Adipocyte (in vitro differentiated cells): Measurements from ENCODE around the gene PNMA8A.

ENCODE experiments used
- DNase-seq: peaks from one replicate; pipeline ENCODE4 v3.0.0-alpha.2; 2015; ENCODE audit warnings: low read depth
- H3K27me3 ChIP-seq: replicated peaks from 2 replicates; pipeline ENCODE4 v1.7.0; 2013; ENCODE audit warnings: mild to moderate bottlenecking, low read length, moderate library complexity; ENCODE audit not compliant: control insufficient read depth, insufficient read depth
- H3K36me3 ChIP-seq: 2 replicates; pipeline ENCODE4 v1.7.0; 2013; ENCODE audit warnings: low read length, mild to moderate bottlenecking, moderate library complexity; ENCODE audit not compliant: control insufficient read depth, insufficient read depth, severe bottlenecking
- H3K4me1 ChIP-seq: 2 replicates; pipeline ENCODE4 v1.7.0; 2013; ENCODE audit warnings: mild to moderate bottlenecking, low read length, moderate library complexity; ENCODE audit not compliant: control insufficient read depth, insufficient read depth
- H3K4me3 ChIP-seq: 2 replicates; pipeline ENCODE4 v1.7.0; 2013; ENCODE audit warnings: mild to moderate bottlenecking, low read length, moderate library complexity
- H3K9ac ChIP-seq: 2 replicates; pipeline ENCODE4 v1.7.0; 2013; ENCODE audit warnings: mild to moderate bottlenecking, low read length, moderate library complexity
- H3K9me3 ChIP-seq: 2 replicates; pipeline ENCODE4 v1.7.0; 2013; ENCODE audit warnings: mild to moderate bottlenecking, low read length, moderate library complexity; ENCODE audit not compliant: control insufficient read depth

The PNMA8A gene

DNA sequence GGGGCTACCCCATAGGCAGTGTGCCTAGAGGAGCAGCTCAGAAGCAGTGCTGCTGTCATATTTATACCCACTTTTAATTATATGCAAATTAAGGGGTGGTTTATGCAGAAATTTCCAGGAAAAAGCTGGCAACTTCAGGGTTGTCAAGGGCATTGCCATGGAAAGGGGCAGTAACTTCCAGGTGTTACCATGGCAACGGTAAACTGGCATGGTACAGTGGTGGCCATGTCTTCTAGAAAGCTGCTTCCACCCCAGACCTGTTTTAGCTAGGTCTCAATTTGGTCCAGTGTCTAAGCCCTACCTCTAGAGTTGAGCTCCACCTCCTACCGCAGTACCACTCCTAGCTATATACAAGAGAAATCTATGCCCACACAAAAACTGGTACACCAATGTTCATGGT lies 11.3 kb downstream of the PNMA8A start:
- Histone ChIP-seq H3K9me3 (no peaks in the 10 kb centered on the region), H3K27me3 (no peaks in the 10 kb centered on the region), H3K36me3 (no peaks in the 10 kb centered on the region), H3K4me3 (no peak overlapping the region), H3K9ac (no peak overlapping the region), H3K4me1 (peaks cover 2% of the 10 kb centered on the region)
- DNase-seq: no peak

DNA sequence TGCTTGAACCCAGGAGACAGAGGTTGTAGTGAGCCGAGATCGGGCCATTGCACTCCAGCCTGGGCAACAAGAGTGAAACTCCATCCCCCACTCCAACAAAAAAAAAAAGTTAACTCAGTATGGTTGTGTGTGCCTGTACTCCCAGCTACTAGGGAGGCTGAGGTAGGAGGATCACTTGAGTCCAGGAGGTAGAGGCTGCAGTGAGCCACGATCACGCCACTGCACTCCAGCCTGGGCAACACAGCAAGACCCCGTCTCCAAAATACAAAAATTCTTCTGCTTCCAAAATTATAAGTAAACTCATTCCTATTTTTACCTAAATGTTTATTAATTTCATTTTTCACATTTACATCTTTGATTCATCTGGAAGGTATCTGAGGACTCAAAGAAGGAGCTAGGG lies 14.4 kb downstream of the PNMA8A start:
- no peak for DNase-seq
- no peak overlapping the region for H3K4me3 ChIP-seq
- H3K9me3 ChIP-seq: no peaks in the 10 kb centered on the region
- no peak overlapping the region for H3K9ac ChIP-seq
- no peaks in the 10 kb centered on the region for H3K27me3 ChIP-seq
- peaks cover 2% of the 10 kb centered on the region for H3K4me1 ChIP-seq
- no peaks in the 10 kb centered on the region for H3K36me3 ChIP-seq

DNA sequence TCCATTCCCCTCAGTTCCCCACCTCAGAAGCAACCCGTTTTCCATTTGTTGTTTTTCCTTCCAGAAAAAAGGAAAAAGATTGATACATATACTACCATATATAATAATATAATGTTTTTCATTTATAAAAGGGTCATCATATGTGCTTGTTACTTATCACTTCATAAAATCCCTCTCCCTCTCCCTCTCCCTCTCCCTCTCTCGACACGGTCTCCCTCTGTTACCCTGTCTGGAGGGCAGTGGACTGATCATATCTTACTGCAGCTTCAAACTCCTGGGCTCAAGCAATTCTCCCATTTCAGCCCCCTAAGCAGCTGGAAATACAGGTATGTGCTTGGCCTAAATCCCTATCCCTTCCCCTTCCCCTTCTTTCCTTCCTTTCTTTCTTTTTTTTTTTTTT lies 17.1 kb downstream of the PNMA8A start:
- Histone ChIP-seq H3K9ac (no peak overlapping the region), H3K9me3 (no peaks in the 10 kb centered on the region), H3K27me3 (no peaks in the 10 kb centered on the region), H3K4me3 (no peak overlapping the region), H3K36me3 (no peaks in the 10 kb centered on the region), H3K4me1 (no peaks in the 10 kb centered on the region)
- no peak for DNase-seq

DNA sequence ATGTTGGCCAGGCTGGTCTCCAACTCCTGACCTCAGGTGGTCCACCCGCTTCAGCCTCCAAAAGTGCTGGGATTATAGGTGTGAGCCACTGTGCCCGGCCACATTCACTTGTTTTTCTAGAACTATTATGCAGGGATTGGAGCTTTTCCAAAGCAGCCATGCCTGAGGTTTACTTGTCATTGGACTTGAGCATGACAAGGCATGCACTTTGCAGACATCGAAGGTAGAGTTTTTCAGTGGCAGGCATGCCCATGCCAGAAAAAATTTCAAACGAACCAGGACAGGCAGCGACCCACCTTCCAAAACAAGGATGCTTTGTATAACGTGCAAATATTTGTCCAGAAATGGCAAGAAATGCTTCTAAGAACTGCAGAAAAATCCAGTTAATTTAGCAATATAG lies 17.7 kb downstream of the PNMA8A start:
- DNase-seq: no peak
- Histone ChIP-seq H3K4me1 (no peaks in the 10 kb centered on the region), H3K9ac (no peak overlapping the region), H3K9me3 (no peaks in the 10 kb centered on the region), H3K4me3 (no peak overlapping the region), H3K36me3 (no peaks in the 10 kb centered on the region), H3K27me3 (no peaks in the 10 kb centered on the region)

DNA sequence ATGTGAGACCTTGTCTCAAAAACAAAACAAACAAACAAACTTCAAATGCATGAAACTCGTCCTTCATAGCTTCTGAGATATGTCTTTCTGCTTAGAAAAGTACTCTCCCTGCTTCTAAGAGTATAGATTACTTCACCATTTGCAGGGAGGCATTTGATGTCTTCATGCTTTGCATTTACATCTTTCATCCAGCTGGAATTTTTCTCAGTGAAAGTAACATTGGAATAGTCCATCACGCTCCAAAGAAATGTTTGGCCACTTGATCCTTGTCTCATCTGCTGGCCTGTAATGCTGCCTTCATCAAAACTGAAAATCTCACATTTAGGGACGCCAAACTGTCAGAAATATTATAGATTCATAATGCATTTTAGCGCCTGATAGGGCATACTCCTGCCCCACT lies 19.2 kb downstream of the PNMA8A start:
- H3K27me3 ChIP-seq: no peaks in the 10 kb centered on the region
- no peaks in the 10 kb centered on the region for H3K36me3 ChIP-seq
- no peaks in the 10 kb centered on the region for H3K4me1 ChIP-seq
- DNase-seq: no peak
- H3K9me3 ChIP-seq: no peaks in the 10 kb centered on the region
- H3K4me3 ChIP-seq: no peak overlapping the region
- no peak overlapping the region for H3K9ac ChIP-seq

DNA sequence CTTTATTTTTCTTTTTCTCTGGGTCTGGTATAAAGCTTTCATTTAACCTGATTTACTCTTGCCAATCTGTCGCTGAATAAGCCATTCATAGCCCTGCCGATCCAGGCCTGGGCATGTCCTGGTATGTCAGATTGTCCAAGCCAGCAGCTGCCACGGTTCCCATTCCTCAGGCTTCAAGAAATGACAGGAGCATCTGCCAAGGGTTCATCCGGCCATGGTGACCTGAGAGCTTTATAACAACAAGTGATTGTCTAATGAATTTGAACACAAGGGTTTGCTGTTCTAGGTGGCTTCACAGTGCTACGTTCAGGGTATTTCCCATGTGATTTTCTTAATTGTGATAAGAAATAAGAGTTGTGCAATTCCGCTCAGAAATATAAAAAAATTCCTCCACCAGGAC lies 20.0 kb downstream of the PNMA8A start:
- no peak for DNase-seq

DNA sequence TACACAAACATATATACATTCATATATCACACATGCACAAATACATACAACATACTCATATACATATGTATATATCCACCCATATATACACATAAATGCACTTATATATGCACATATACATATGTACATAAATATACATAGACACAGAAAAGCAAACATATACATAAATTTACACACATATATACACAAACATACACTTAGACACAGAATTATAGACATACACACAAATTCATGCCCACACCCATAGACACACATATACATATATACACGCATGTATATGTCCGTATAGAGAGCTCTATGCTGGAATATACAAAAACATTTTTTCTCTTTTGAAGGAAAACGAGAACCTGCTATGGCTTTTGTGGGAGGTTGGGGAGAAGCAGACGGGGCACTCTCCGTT lies 20.6 kb downstream of the PNMA8A start:
- H3K36me3 ChIP-seq: no peaks in the 10 kb centered on the region
- no peak overlapping the region for H3K4me3 ChIP-seq
- H3K9me3 ChIP-seq: no peaks in the 10 kb centered on the region
- H3K4me1 ChIP-seq: no peaks in the 10 kb centered on the region
- no peaks in the 10 kb centered on the region for H3K27me3 ChIP-seq
- H3K9ac ChIP-seq: no peak overlapping the region
- no peak for DNase-seq

More for the DNA sequence above, 20.0 kb downstream of the PNMA8A start:
- Histone ChIP-seq H3K27me3 (no peaks in the 10 kb centered on the region), H3K9ac (no peak overlapping the region), H3K9me3 (no peaks in the 10 kb centered on the region), H3K4me3 (no peak overlapping the region), H3K4me1 (no peaks in the 10 kb centered on the region), H3K36me3 (no peaks in the 10 kb centered on the region)

DNA sequence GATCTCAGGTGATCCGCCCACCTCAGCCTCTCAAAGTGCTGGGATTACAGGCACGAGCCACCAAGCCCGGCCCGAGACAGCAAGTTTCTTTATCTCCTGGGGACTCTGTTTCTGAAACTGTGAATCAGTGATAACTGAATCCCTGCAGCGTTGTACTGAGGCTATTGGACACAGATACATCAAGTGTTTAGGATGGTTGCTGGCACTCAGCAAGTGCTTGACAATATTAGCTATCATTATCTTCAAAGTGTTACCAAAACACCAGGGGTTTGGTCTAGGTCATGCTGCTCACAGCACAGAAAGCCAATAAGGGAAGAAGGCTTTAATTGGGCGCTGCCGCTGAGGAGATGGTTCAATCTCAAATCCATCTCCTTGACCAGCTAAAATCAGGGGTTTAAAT lies 22.1 kb downstream of the PNMA8A start:
- Histone ChIP-seq H3K9me3 (no peaks in the 10 kb centered on the region), H3K36me3 (no peaks in the 10 kb centered on the region), H3K9ac (no peak overlapping the region), H3K27me3 (no peaks in the 10 kb centered on the region), H3K4me3 (no peak overlapping the region), H3K4me1 (peaks cover 3% of the 10 kb centered on the region)
- no peak for DNase-seq

DNA sequence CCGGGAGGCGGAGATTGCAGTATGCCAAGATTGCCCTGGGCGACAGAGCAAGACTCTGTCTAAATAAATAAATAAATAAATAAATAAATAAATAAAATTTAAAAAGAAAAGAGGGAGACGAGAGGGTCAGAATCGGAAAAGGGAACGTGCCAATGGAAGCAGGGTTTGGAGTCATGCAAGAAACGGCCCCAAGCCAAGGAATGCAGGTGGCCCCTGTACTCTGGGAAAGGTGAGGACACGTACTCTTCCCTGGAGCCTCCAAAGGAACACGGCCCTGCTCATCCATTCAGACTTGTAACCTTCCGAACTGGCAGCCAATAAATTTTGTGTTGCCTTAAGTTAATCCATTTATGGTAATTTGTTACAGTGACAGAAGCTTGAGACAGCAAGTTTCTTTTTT lies 22.8 kb downstream of the PNMA8A start:
- peaks cover 3% of the 10 kb centered on the region for H3K4me1 ChIP-seq
- DNase-seq: no peak
- H3K27me3 ChIP-seq: no peaks in the 10 kb centered on the region
- no peak overlapping the region for H3K9ac ChIP-seq
- no peaks in the 10 kb centered on the region for H3K36me3 ChIP-seq
- no peak overlapping the region for H3K4me3 ChIP-seq
- H3K9me3 ChIP-seq: no peaks in the 10 kb centered on the region

DNA sequence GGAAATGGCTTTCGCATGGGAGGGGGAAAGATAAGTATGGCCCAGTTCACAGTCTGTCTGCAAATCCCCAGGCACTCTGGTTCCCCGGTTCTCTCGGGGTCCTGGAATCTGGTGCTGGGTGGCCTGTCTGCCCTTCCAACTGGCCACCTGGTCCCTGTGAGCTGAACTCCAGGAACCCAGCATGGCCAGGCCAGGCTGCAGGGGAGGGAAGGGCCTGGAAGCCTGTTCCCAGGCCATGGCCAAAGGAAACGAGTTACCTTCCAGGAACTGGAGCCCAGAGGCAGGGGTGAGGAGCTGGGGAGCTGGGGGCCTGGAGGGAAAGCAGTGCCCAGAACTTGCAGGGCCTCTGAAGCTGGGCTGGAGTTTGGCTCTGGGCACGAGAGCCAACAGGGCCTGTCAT lies 23.5 kb downstream of the PNMA8A start:
- Histone ChIP-seq H3K4me1 (peaks cover 8% of the 10 kb centered on the region), H3K9ac (no peak overlapping the region), H3K36me3 (no peaks in the 10 kb centered on the region), H3K27me3 (no peaks in the 10 kb centered on the region), H3K9me3 (no peaks in the 10 kb centered on the region), H3K4me3 (no peak overlapping the region)
- no peak for DNase-seq

DNA sequence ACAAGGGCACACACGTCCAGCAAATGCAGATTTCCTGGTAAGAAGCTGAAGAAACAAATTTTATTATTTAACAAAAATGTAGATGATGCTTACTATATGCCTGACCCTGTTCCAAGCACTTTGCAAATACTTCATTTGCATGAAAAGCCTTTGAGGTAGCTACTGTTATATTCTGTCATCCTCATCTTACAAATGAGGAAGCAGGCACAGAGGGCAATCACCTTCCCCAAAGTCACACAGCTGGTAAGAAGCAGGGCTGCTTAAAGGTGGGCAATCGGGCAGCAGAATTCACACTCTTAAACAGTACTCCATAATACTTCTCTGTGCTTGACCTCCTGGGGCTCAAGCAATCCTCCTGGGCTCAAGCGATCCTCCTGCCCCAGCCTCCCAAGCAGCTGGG lies 24.4 kb downstream of the PNMA8A start:
- DNase-seq: no peak
- Histone ChIP-seq H3K4me3 (no peak overlapping the region), H3K36me3 (no peaks in the 10 kb centered on the region), H3K9ac (no peak overlapping the region), H3K27me3 (no peaks in the 10 kb centered on the region), H3K9me3 (no peaks in the 10 kb centered on the region), H3K4me1 (peaks cover 17% of the 10 kb centered on the region)

DNA sequence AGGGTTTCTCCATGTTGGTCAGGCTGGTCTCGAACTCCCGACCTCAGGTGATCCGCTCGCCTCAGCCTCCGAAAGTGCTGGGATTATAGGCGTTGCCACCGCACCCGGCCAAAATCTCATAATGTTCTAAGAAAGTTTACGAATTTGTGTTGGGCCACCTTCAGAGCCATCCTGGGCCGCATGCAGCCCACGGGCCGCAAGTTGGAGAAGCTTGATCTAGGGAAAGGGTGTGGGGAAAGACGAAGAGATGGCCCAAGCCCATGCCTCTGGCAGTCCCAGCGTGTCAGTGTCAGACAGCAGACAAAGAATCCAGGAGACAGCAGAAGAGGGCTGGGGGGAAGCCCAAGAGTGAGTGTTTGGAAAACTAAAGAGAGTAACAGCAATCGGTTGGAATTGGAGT lies 25.3 kb downstream of the PNMA8A start:
- Histone ChIP-seq H3K4me1 (peaks cover 22% of the 10 kb centered on the region), H3K9me3 (no peaks in the 10 kb centered on the region), H3K36me3 (no peaks in the 10 kb centered on the region), H3K27me3 (no peaks in the 10 kb centered on the region), H3K9ac (no peak overlapping the region), H3K4me3 (no peak overlapping the region)
- DNase-seq: no peak
